ENCODE data around the gene PTPRT.

GRCh38 chr20:43016257-43016656 is 173.4 kb downstream of the PTPRT start:
- no peak for TF ChIP-seq CTCF (IDR thresholded peaks at IDR 0.05; ENCODE audit: low read depth, low read length)
- no peak for TF ChIP-seq POLR2A (IDR thresholded peaks at IDR 0.05; ENCODE audit: extremely low read depth, insufficient read length)
- TF ChIP-seq MYC (IDR thresholded peaks at IDR 0.05; ENCODE audit: low read depth, low read length) = no peak
- TF ChIP-seq MAX (IDR thresholded peaks at IDR 0.05; ENCODE audit: low read depth, low read length) = no peak

All from NB4 (cell line).